Naive thymus-derived CD8-positive, alpha-beta T cell (primary cell): Measurements from ENCODE around the gene NEK10. TPM values are rescaled to one million over a fixed set of nuclear protein-coding genes. Genes with fewer than 3 reads are reported as not detected.
"Not testable (repeated sequence)": the region's sequence is repeated elsewhere in the genome, so short reads cannot be mapped to it uniquely, and the experiment has no call there.

Experiments used
- ATAC-seq, 2 donors: fragments of 150-1000 bp; cut with Tn5 transposase in 1 of 2; sonication (Bioruptor Pico), chemical (Tn5 transposase) in 1 of 2; 1 replicate in 1 of 2; 2 replicates in 1 of 2; pipeline ENCODE4 v1.10.0; 2021; ENCODE audit warnings: mild to moderate bottlenecking in 2 of 2, moderate library complexity in 2 of 2
- POLR2A ChIA-PET: fragments of 350-600 bp; sonication (Branson Sonifier 250); formaldehyde crosslinking; loops from one replicate; lab custom pipeline; 2021; ENCODE audit warnings: antibody characterized with exemption; lab: Charles Lee
- DNase-seq, 10 donors: peaks; one replicate each; pipeline versions ENCODE4 v3.0.0 to v3.0.0-alpha.2; 2020 to 2022
- H3K27ac Mint-ChIP-seq, 10 donors: one replicate each; pipeline ENCODE4 v1.8.0; 2020 to 2022; ENCODE audit warnings: mild to moderate bottlenecking in 10 of 10, mixed read lengths in 10 of 10, moderate library complexity in 4 of 10, inconsistent platforms in 1 of 10
- H3K27me3 Mint-ChIP-seq, 5 donors: one replicate each; pipeline ENCODE4 v1.8.0; 2021 to 2022; ENCODE audit warnings: mixed read lengths in 5 of 5
- H3K36me3 Mint-ChIP-seq, 3 donors: one replicate each; pipeline ENCODE4 v1.8.0; 2020 to 2022; ENCODE audit warnings: mixed read lengths in 3 of 3, mild to moderate bottlenecking in 2 of 3, inconsistent platforms in 1 of 3
- H3K4me1 Mint-ChIP-seq, 4 donors: one replicate each; pipeline ENCODE4 v1.8.0; 2021 to 2022; ENCODE audit warnings: mixed read lengths in 4 of 4
- H3K4me3 Mint-ChIP-seq, 10 donors: one replicate each; pipeline ENCODE4 v1.8.0; 2020 to 2022; ENCODE audit warnings: mild to moderate bottlenecking in 10 of 10, mixed read lengths in 10 of 10, moderate library complexity in 6 of 10, inconsistent platforms in 1 of 10
- H3K9me3 Mint-ChIP-seq, 9 donors: one replicate each; pipeline ENCODE4 v1.8.0; 2020 to 2022; ENCODE audit warnings: mixed read lengths in 9 of 9, mild to moderate bottlenecking in 3 of 9, inconsistent platforms in 1 of 9, moderate library complexity in 1 of 9
- polyA plus RNA-seq, 3 donors: library from polyadenylated mRNA; unstranded; fragments of 300-500 nt; fragmentation: Illumina TruSeq; gene quantifications; one replicate each; pipeline ENCODE4 v1.2.3, GENCODE V29; 2021
- total RNA-seq, 8 experiments: library from RNA in 2 of 8; stranded (reverse) in 2 of 8; gene quantifications; one replicate each; pipeline ENCODE4 v1.2.3 and lab custom pipeline; 2021 to 2026

Gene NEK10, protein sequence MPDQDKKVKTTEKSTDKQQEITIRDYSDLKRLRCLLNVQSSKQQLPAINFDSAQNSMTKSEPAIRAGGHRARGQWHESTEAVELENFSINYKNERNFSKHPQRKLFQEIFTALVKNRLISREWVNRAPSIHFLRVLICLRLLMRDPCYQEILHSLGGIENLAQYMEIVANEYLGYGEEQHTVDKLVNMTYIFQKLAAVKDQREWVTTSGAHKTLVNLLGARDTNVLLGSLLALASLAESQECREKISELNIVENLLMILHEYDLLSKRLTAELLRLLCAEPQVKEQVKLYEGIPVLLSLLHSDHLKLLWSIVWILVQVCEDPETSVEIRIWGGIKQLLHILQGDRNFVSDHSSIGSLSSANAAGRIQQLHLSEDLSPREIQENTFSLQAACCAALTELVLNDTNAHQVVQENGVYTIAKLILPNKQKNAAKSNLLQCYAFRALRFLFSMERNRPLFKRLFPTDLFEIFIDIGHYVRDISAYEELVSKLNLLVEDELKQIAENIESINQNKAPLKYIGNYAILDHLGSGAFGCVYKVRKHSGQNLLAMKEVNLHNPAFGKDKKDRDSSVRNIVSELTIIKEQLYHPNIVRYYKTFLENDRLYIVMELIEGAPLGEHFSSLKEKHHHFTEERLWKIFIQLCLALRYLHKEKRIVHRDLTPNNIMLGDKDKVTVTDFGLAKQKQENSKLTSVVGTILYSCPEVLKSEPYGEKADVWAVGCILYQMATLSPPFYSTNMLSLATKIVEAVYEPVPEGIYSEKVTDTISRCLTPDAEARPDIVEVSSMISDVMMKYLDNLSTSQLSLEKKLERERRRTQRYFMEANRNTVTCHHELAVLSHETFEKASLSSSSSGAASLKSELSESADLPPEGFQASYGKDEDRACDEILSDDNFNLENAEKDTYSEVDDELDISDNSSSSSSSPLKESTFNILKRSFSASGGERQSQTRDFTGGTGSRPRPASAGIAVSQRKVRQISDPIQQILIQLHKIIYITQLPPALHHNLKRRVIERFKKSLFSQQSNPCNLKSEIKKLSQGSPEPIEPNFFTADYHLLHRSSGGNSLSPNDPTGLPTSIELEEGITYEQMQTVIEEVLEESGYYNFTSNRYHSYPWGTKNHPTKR
- total RNA-seq (1 to 10 TPM; 1.3 to 1.5 TPM), polyA plus RNA-seq (not detected), total RNA-seq (lab: John Stamatoyannopoulos, UW) (0.42 to 0.69 (median 0.57) reads per million in 6 experiments)

DNA sequence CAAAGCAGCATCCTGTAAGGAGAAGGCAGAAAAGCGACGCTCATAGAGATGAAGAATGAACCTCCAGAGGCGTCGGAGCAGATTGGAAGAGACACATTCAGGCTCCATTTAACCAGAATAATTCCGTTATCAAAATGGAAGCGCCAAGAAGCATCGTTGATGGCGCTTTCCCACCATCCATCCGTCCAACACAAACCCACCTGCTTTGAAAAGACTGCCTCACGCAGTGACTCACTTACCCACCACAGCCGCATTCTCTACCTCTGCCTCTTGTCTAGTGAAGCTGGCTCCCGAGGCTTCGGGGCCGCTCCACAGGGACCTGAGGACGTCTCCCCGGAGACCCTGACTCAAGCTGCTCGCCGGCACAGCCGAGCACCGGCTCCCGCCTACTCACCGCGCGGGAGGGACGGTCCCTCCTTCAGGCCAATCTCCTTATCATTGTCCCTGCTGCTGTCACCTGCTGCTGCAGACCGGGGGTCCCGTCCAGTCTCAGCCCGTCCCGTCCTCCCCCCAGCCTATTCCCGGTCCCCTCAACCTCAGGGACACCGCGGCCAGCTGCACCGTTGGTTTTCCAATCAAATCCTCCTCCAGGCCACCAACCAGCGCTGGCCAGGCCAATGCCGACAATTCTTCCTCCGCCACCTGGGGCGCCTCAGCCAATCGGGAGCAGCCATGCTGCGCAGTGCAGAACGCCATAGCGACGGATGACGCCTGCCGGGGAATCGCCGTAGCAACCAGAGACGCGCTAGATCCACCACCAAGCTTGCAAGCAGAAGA, at the start of gene NEK10:
TSS of gene NEK10 (minus strand) at position 553 of the 777 bp plus-strand sequence. CDS start 16,501 bp downstream, outside the sequence.
- DNase-seq (peak; percentile 80 to 95 (median 92)), ATAC-seq (peak; percentile 97 to 98)
- Mint-ChIP-seq H3K4me3 (peak within 1 kb of the TSS; percentile 91 to 98 (median 94)), H3K9me3 (no peaks in the 10 kb centered on the region), H3K4me1 (peaks cover 11 to 17% (median 16%) of the 10 kb centered on the region in 4 donors), H3K27ac (peak within 1 kb of the TSS; percentile 32 to 98 (median 86)), H3K36me3 (peaks cover 0 to 2% (median 0%) of the 10 kb centered on the region in 3 donors), H3K27me3 (peaks cover 0 to 2% (median 0%) of the 10 kb centered on the region in 5 donors)
- POLR2A ChIA-PET = interaction anchor here (0.6 to 1.3 kb wide), 2 partner anchors 30 to 116 kb away, joined by 3 to 4 read pairs; partner anchors contain the start of gene SLC4A7

DNA sequence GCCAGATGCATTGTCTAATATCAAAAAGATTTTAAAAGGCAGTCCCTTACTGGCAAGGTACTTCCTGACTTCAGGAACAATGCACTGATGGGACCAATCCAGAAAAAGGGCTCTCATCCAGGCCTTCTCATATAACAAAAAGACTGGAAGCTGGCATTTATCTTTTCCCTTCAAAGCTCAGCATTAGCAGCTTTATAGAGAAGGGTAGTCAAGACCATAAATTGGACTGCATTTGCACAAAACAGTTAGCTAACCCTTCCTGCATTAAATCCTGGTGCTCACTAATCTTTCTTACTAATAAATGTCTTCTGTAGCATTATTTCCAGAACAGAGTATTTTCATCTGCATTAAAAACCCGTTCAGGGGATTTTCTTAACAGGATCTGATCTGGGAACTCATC, 46.0 kb upstream of the NEK10 start:
- H3K27ac Mint-ChIP-seq = peak overlapping the region in 1 of 10 donors; percentile 57
- no peaks in the 10 kb centered on the region for H3K27me3 Mint-ChIP-seq
- POLR2A ChIA-PET = no interaction called here
- no peaks in the 10 kb centered on the region for H3K9me3 Mint-ChIP-seq
- peaks cover 0 to 6% (median under 1%) of the 10 kb centered on the region in 4 donors for H3K4me1 Mint-ChIP-seq
- no peak overlapping the region for H3K4me3 Mint-ChIP-seq
- no peak for ATAC-seq
- no peak for DNase-seq
- peaks cover 16 to 67% (median 22%) of the 10 kb centered on the region in 3 donors for H3K36me3 Mint-ChIP-seq

DNA sequence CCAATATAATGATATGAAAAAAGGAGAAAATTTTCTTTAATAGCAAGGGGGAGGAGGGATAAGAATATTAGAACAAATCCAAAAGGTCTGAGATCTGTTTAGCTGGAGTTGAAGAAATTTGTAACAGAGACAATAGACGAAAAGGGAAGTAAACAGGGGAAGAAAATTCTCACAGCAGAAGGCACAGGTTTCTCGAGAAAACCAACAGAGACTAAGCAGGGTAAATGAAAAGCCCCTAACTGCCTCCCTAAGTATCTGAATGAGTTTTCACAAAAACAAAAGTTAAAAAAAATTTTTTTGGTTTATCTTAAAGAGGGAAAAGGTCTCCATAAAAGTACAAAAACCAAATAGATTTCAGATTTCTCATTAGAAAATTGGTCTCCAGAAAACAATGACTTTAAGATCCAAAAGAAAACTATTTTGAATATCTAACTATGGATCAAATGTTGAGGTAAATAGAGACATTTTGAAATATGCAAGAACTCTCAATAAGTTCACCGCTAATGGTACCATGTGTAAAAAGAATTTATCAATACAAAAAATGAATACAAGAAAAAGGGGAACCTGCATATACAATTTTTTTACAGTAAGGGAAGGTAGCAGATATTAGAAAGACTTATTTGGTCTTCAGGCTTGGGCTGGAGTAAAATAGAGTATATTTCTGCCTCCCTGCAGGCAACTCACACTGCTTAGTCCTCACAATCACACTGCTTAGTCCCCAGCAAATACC, 23.9 kb upstream of the NEK10 start:
- Mint-ChIP-seq H3K27me3 (no peaks in the 10 kb centered on the region), H3K36me3 (peaks cover 10 to 62% (median 30%) of the 10 kb centered on the region in 3 donors), H3K4me1 (peaks cover 0 to 1% (median 0%) of the 10 kb centered on the region in 4 donors), H3K4me3 (no peak overlapping the region), H3K9me3 (no peaks in the 10 kb centered on the region), H3K27ac (no peak overlapping the region)
- no peak for ATAC-seq
- POLR2A ChIA-PET = no interaction called here
- DNase-seq = no peak

DNA sequence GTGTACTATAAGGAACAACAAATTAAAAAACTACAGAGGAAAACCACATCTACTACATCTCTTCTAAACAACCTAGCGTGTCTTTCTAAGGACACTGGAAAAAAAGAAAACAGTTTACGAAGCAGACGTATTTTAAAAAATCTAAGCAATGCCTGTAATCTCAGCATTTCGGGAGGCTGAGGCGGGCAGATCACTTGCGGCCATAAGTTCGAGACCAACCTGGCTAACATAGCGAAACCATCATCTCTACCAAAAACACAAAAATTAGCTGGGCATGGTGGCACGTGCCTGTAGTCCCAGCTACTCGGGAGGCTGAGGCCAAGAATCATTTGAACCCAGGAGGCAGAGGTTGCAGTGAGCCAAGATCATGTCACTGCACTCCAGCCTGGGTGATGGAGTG, 23.2 kb upstream of the NEK10 start:
- Mint-ChIP-seq H3K27ac (peak overlapping the region in 1 of 10 donors; percentile 11), H3K36me3 (peaks cover 10 to 61% (median 24%) of the 10 kb centered on the region in 3 donors)
- DNase-seq, H3K4me3 Mint-ChIP-seq, H3K9me3 Mint-ChIP-seq, ATAC-seq, H3K4me1 Mint-ChIP-seq, POLR2A ChIA-PET, H3K27me3 Mint-ChIP-seq: not testable (repeated sequence)

DNA sequence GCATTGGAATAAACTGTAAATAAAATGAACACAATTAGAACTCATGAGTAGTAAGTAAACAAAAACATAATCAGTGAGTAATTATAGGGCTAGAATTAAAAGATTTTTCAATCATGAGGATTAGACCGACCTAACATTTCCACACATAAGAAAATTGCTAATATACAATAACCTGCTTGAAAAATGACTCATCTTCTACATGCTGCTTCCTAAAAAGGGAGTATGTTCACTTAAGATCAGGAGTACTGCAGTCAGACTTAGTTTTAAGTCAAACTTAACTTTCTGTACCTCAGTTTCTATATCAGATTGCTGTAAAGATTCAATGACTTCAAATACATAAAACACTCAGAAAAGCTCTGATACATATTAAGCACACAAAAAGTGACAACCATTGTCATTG, 22.6 kb upstream of the NEK10 start:
- no peak for ATAC-seq
- DNase-seq = no peak
- POLR2A ChIA-PET = no interaction called here
- Mint-ChIP-seq H3K4me3 (no peak overlapping the region), H3K27ac (peak overlapping the region in 1 of 10 donors; percentile 15), H3K9me3 (no peaks in the 10 kb centered on the region), H3K4me1 (peaks cover 0 to 1% (median 0%) of the 10 kb centered on the region in 4 donors), H3K36me3 (peaks cover 10 to 59% (median 20%) of the 10 kb centered on the region in 3 donors), H3K27me3 (no peaks in the 10 kb centered on the region)

DNA sequence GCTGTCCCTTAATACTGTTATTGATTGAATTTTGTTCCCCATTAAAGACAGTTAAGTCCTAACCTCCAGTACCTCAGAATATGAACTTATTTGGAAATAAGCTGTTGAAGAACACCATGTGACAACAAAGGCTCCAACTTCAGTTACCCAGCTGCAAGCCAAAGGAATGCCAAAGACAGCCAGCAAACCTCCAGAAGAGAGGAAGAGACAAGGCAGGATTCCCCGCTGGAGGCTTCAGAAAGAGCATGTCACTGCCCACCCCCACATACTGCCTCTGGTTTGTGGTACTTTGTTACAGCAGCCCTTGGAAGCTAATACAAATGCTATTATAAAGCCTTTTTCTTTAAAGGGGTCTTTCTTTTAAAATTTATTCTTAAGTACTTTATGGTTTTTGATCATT, 18.4 kb upstream of the NEK10 start:
- no peak for ATAC-seq
- Mint-ChIP-seq H3K27me3 (no peaks in the 10 kb centered on the region), H3K36me3 (peaks cover 4 to 62% (median 22%) of the 10 kb centered on the region in 3 donors), H3K9me3 (no peaks in the 10 kb centered on the region), H3K4me1 (peaks cover 0 to 1% (median 0%) of the 10 kb centered on the region in 4 donors), H3K27ac (peak overlapping the region in 1 of 10 donors; percentile 73), H3K4me3 (no peak overlapping the region)
- POLR2A ChIA-PET = no interaction called here
- no peak for DNase-seq

DNA sequence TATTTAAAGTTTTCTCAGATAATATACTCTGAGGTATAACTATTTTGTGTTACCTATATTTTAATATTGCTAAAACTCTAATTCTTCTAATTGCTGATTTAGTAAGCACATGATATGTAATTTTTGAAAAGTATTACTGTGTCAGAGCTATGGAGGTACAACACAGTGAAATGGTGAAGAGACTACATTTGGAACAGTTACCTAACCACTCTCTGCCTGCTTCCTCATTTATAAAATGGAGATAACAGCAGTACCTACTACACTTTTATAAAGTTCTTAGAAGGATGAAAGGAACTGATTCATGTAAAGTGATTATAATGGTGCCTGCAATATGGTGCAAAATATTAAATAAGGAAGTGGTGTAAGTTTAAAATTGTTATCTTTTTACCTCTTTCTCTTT, 16.3 kb upstream of the NEK10 start:
- Mint-ChIP-seq H3K9me3 (no peaks in the 10 kb centered on the region), H3K27ac (peak overlapping the region in 2 of 10 donors; percentile 15 to 50), H3K27me3 (no peaks in the 10 kb centered on the region), H3K4me3 (no peak overlapping the region), H3K36me3 (peaks cover 0 to 61% (median 12%) of the 10 kb centered on the region in 3 donors), H3K4me1 (no peaks in the 10 kb centered on the region)
- POLR2A ChIA-PET = no interaction called here
- no peak for DNase-seq
- ATAC-seq = no peak

DNA sequence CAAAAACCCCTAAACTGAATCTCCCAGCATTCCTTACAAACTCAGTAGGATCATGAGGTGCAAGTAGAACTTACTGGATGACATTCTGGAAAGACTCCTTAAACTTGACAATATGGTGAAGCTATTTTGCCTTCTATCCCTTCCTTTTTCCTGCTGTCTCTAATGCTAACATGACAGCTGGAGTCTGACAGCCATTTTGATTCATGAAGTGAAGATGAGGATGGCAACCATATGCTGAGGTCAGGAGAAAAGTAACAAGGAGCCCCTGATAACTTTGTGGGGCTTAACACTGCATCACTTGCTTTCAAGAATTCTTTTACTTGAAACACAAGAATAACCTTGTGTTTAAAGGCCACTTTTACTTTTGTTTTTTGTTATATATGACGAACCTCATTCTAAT, 15.0 kb upstream of the NEK10 start:
- DNase-seq (no peak), ATAC-seq (no peak)
- no peak overlapping the region for H3K4me3 Mint-ChIP-seq
- no peaks in the 10 kb centered on the region for H3K9me3 Mint-ChIP-seq
- H3K27ac Mint-ChIP-seq = no peak overlapping the region
- H3K4me1 Mint-ChIP-seq = no peaks in the 10 kb centered on the region
- H3K36me3 Mint-ChIP-seq = peaks cover 0 to 59% (median 10%) of the 10 kb centered on the region in 3 donors
- H3K27me3 Mint-ChIP-seq = no peaks in the 10 kb centered on the region
- POLR2A ChIA-PET = no interaction called here

DNA sequence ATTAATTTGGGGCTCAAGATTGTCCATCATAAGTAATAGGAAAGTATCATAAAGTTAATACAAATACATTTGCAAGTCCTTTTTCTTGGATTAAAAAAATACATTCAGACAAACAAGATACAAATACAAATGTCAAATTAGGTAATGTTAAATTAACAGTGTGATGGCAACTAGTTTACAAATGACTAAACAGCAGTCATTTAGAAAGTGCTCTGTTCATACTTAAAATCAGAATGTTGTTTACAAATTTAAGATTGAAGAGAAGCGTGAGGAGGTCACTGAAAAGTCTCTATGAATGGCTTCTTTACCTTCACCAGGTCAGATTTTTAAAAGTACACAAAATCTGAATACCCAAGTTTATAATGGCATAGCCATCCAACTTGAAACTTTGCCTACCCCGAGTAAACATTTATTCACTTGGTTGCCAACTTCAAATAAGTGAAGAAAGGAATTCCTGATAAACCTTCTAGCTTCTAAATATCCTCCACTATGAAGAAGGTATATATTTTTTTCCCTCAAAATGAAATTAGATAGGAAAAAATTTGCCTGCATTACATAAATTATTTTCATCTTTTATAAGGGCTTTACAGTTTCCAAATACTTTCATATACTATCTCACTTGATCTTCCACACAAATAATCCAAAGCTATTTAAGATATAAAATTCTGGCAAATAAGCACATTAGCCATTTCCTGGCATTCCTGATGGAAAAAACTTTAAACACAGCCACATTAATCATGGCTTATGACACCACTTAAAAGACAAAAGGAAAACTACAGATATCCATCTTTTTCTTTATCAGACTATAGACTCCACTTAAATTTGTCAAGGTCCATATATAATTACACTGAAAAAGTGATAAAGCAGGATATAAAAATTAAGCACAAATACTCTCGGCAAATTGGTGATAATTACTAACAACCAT, 11.5 kb upstream of the NEK10 start:
- Mint-ChIP-seq H3K9me3 (no peaks in the 10 kb centered on the region), H3K36me3 (peaks cover 0 to 59% (median 8%) of the 10 kb centered on the region in 3 donors), H3K27me3 (no peaks in the 10 kb centered on the region), H3K27ac (no peak overlapping the region), H3K4me1 (no peaks in the 10 kb centered on the region), H3K4me3 (no peak overlapping the region)
- no peak for ATAC-seq
- no peak for DNase-seq
- POLR2A ChIA-PET = no interaction called here

DNA sequence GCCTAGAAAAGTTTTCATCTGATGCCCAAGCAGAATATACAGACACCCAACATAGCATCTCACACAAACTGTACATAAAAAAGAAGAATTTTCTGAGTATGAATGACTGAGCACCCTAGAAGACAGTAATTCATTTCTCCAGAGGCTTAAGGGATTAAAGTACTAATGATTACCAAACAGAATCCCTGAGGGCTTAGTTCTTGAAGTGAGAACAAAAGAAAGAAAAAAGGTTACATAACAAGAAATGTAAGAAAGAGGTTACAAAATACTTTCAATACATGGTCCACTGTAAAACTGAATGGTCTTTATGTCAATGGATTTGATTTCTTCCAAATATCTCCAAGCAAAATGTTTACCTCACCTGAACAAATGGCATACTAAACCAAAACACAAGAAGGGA, 9.1 kb upstream of the NEK10 start:
- peak overlapping the region in 4 of 10 donors; percentile 3 to 64 (median 38) for H3K27ac Mint-ChIP-seq
- peaks cover 0 to 46% (median 0%) of the 10 kb centered on the region in 3 donors for H3K36me3 Mint-ChIP-seq

More for the DNA sequence above, 9.1 kb upstream of the NEK10 start:
- no peaks in the 10 kb centered on the region for H3K9me3 Mint-ChIP-seq
- H3K4me3 Mint-ChIP-seq = no peak overlapping the region
- ATAC-seq = no peak
- H3K4me1 Mint-ChIP-seq = no peaks in the 10 kb centered on the region
- no peaks in the 10 kb centered on the region for H3K27me3 Mint-ChIP-seq
- DNase-seq = no peak
- POLR2A ChIA-PET = no interaction called here
